Measurements from ENCODE around the gene GPD2.
"Not testable (repeated sequence)": the region's sequence is repeated elsewhere in the genome, so short reads cannot be mapped to it uniquely, and the experiment has no call there.

GPD2 gene

DNA sequence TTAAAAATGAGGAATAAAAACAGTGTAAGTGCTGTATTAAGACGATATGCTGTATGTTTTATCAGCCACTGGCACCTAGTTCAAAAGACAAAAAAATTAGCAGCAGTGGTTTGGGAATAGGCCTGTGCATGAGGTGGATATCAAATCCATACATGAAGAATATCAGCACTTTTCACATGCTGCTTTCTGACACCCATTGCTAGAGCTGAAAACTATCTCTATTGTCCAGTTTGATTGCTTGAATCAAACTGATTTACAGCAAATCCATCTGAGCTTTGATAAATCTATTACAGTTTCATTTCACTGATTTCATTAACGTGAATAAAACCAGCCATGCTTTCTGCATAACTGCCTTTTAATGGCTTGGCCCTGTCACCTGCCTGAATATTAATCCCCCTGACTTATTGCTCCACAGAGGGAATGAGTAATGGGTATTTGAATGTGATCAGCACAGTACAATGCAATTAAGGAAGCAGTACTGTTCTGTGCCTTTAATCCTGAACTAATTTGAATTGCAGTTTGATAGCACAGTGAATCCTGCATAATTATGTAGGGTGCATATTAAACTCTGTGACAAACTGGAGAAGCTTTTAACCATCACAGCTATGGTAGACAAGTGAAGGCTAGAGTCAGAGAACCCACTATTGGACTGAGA is 154.0 kb downstream of the GPD2 start:
- no peak for DNase-seq

DNA sequence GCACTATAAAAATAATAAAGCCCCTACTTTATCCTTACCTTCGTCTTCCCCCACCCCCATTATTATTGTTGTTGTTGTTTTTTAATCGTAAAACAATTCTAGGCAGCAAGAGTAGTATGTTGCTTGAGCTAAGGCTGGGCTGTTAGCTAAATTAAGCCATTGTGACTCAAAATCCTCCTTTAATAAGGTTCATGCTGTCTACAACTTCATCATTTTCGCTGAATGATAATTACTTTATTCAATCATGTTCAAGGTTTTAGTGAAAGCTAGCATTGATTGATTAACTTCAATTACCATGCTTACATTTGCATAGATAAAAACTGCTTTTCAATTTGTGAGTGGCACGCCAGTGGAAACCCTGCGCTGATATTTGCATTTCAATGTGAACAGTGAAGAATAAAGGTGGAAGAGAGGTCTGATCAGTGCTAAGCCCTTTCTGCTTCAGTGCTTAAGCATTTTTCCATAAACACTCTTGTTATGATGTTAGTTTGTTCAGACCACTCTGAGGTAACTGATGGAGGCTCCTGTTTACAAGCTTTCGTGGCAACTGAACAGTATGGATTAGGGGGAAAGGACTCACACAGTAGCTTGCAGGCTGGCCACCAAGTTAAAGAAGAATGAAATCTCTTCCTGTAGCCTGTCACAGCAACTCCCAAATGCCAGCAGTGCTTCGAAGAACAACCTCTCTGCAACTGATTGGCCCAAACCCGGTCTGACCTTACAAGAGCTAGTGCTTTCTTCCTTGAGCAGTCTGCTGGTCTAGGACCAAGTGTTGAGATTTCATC is 156.8 kb downstream of the GPD2 start:
- DNase-seq: no peak

DNA sequence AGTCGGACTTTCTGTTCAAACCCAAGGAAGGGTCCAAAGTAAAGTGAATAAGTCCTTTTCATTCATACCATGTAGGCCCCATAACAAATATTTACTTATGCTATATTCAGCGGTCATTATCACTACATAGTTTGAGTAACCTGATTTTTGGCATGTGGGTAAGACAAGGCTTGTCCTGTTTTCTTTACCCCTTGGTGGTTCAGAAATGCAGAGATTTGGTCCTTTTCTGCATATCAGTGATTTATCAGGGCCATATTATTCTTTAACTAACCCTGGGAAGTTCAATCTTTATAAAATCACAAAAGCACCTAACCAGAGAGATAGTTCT is 157.4 kb downstream of the GPD2 start:
- DNase-seq: no peak

DNA sequence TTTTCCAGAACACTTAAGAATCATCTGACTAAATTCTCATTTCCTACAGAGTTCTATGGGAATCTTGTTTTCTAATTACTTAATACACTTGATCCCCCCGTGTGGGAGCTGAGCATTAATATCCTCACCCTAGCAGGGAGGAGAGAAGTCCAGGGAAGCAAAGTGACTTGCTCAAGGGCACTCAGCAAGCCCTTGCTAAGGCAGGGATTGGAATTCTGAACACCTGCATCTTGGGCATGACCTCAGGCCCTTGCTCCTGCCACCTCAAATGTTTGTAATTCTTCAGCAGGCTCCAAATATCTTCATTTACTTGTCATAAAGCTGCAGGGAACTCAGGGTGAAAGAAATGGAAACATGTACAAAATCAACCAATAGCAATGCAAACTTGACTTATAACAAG is 162.4 kb downstream of the GPD2 start:
- DNase-seq: no peak

DNA sequence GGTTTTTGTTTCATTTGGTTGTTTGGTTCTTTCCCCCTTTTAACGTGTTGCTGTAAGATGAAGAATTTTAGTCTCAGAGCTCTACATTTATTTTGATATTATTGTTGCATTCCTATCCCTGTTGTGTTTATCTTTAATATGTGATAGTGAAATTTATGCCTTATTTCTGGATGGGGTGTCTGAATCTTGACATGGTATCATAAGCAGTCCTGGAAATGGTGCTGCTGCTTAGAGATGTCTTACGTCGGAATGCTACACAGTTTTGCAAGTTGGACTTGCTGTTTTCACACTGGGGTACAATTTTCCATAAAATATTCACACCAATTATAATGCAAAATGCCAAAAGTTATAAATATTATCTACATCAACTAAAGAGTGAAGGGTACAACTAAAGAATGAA is 164.0 kb downstream of the GPD2 start:
- no peak for DNase-seq

DNA sequence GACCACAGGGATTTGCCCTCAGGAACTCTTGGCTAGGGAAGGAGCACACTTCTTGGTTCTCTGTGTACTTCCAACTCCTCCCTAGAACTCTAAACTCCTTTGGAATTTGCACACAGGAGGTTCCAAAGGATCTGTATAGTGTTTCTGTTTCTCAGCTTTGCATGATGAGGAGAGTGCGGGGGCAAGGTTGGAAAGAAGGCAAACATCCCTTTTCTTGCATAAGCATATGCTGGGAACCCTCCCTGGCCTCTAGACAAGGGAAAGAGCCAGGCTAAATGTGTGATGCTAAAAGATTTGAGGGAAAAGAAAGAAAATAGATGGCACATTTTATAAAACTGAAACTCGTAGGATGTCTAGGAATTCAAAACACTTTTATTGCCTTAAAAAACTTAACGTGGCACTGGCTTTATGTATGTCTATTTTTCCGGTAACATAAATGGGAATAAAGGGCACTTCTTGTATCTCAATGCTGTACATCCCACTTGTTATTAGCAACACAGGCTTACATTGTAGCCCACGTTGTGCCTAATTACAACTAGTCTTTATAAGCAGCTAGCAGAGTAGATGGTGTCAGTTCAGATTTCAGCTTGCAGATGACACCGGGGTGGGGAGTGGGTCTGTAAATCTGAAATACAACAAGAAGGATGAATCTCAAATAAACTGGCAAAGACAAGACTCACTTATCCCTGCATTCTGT is 165.8 kb downstream of the GPD2 start:
- no peak for DNase-seq

DNA sequence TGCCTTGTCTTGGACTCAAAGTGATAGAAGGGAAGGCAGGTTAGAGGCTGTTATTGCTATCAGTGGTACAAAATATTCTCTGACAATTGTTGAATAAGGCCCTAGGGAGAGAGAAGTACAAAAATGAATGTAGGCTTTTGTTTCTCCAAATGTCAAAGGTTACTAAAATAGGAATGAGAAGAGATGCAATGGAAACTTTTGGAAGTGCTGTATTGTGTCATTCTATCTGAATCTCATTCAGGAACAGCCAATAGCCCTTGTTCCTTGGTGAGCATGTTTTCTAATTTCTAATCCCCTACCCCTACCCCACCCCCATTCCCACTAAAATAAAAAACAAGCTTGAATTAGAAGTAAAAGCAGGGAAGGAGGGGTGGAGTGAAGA is 166.4 kb downstream of the GPD2 start:
- DNase-seq: no peak

DNA sequence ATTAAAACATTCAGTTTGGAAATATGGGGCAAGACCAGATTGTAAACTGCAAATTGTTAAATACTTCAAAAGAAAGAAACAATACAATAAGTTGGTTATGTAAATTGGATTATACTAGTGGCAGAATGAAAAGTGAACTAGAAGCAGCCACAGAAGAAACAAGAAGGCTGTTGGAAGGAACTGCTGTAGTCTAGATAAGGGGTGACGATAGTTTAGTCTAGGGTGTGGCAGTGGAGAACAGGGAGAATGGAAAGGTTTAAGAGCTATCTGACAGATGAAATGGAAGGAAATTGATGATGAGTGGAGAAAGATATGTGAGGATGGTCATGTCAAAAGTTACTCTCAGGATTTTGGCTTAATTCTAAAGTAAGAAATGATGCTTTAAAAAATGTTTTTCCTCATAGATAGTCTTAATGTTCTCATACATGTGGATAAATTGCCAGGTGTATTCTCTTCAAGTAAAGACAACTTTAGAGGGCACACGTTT is 179.7 kb downstream of the GPD2 start:
- DNase-seq: no peak

DNA sequence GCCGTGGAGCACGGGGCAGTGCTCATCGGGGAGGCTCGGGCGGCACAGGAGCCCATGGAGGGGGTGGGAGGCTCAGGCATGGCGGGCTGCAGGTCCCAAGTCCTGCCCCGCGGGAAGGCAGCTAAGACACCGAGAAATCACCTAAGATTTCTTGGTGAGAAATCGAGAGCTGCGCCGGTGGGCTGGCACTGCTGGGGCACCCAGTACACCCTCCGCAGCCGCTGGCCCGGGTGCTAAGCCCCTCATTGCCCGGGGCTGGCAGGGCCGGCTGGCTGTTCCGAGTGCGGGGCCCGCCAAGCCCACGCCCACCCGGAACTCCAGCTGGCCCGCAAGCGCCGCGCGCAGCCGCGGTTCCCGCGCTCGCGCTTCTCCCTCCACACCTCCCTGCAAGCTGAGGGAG is 181.9 kb downstream of the GPD2 start:
- DNase-seq: not testable (repeated sequence)

DNA sequence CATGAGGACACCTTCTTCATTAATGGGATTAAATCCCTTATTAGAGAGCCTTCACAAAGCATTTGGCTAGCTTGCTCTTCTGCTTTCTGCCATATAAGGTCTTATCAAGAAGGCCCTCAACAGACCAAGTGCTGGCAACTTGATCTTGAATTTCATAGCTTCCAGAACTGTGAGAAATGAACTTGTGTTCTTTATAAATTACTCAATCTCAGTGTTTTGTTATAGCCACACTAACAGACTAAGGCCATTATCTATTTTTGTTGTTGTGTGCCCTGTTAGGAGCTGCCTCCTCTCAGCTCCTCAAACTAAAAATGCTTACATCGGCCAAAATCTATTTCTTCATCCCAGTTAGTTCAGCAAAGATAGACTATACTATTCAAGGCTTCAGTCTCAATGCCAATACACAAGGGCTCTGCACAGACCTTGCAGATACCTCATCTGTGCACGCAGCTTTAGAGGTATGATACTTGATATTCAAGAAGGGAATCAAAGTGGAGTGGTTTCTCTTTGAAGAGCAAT is 182.9 kb downstream of the GPD2 start:
- no peak for DNase-seq

DNA sequence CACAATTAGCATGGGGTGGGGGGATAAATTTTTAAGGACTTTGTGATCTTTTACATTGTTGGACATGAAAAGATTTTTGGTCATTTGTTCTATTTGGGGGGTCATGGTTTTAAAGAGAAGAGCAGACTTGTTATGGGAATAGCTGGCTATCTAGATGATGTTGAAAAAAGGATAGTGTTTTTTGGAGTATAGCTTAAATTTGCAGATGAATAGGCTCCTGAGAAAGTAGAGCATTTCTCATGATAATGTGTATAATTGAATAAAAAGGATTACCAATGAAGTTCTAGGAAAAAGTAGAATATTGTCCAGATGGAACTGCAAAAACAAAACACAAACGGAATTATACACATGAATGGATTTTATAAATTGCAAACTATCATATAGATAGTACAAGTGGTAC is 186.3 kb downstream of the GPD2 start:
- no peak for DNase-seq

DNA sequence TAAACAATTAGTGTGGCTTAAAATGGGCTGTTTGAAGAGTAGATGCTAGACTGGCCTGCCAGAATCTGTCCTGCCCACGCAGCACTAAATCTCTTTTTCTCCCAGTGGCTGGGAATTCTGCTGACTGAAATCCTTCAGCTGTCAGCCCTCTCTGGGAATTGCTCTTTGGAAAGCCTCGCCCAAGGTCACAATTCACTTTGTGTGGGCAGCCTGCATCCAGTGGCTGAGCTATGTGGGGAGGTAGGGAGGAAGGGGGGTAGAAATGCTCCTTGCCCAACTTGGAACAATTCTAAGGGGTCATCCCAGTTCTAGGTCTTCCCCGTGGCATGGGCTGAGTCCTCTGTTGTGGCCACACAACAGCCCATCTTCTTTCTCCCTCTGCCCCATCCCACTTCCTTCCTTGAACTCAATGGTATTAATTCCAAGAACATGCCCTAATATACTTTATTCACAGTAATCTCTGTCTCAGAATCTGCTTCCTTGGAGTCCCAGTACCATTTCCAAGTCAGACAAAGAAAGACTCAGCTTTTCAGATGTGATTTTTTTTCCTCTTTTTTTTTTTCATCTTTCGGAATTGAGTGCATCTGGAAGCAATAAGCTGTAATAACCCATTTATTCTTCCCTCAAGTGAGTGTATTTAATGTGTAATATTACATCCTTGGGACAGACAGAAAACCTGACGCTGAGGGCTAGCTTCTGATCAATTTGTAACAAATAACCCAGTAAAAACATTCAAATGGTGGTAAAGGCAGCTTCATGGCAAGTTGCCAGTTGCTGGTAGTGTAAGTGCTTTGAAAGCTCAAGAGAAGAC is 189.4 kb downstream of the GPD2 start:
- no peak for DNase-seq

DNA sequence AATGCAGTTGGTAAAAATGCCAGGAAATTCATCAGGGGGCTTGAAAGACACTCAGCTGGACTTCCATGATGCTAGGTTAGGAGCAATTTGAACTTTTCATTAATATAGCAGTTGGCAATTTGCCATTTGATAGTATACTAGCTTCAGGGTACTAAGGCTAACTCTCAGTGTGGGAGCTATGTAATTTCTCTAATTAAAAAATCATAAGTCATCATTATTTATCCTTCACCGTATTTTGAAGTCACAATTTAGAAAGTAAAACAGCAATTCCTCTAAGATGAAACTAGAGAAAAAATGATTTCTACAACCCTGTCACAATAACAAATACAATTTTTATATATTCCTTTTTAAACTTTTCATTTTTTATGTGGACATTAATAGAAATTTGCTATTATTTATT is 190.8 kb downstream of the GPD2 start:
- DNase-seq: no peak

DNA sequence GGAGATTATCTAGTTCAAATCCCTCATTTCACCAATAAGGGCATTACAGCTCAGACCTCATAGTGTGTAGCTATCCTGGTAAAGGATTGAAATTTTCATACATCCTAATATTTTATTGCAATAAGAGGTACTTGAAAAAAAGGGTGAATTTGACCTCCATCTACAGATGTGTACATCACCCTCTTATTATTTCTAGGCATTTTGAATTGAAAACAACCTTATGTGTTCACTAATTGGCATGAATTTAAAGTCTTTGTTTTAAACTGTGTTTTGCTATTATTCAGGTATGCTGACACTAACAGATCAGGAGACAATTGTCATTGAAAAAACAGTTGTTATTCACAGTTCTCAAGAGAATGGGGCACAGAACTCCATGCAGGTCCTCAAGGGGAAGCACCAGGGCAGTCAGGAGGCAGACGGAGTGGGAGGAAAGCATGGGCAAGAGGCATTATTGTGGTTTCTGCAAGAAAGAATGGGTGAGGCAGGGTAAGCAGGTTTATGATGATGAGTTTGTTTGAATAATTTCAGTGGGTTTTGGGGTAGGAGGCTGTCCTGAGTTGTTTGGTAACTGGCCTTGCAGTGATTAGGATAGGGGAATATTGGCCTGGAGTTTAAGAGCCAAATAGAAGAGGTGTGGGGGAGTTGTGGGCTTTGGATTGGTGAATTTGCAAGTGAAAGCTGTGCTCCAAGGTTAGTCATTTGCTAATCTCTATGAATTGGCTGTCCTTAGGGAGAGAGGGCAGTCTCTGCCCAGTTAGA is 194.6 kb downstream of the GPD2 start:
- no peak for DNase-seq

DNA sequence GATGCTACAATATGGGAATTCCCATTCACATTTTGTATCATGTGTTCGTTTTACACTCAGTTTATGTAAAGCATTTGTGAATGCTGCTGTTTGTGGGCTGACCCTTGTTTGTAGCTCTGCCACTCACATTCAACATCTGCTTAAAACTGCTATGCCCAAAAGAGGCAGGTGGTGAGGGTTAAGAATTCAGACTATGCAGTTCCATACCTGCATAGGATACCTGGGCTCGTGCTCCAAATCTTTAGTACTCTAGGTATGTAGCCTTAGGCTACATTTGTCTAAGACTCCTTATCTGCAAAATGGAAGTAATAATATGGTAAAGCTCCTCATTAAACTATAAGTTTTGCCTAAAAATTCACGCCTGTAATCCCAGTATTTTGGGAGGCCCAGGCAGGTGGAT is 199.5 kb downstream of the GPD2 start:
- DNase-seq: no peak
